NCI-H526 (cell line): ENCODE measurements around the gene EXOSC5.
A peak's percentile ranks its signal among the peaks of the same experiment; 100 is the strongest.
"Not testable (repeated sequence)": the region's sequence is repeated elsewhere in the genome, so short reads cannot be mapped to it uniquely, and the experiment has no call there.

Source experiments
- DNase-seq, 2 experiments: peaks; one replicate each; lab custom pipeline; 2025; lab: John Stamatoyannopoulos, UW

Gene EXOSC5

DNA sequence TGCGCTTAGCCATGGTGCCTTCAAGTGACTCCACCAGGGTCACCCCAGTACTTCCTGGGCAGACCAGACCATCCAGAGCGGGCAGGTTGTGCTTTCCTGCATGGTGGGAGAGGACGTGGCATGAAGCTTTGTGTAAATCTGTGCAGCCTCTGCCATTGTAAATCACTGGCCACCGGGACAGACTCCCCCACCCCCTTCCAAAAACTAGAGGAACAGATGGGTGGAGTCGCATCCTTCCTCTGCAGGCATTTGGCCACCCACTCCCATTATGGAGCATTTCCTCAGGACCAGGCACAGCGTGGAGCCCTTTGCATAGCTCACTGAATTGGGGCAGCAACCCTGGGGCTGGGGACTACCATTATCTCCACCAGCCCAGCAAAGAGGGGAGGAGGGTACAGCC, 8.6 kb upstream of the EXOSC5 start:
- no peak for DNase-seq

DNA sequence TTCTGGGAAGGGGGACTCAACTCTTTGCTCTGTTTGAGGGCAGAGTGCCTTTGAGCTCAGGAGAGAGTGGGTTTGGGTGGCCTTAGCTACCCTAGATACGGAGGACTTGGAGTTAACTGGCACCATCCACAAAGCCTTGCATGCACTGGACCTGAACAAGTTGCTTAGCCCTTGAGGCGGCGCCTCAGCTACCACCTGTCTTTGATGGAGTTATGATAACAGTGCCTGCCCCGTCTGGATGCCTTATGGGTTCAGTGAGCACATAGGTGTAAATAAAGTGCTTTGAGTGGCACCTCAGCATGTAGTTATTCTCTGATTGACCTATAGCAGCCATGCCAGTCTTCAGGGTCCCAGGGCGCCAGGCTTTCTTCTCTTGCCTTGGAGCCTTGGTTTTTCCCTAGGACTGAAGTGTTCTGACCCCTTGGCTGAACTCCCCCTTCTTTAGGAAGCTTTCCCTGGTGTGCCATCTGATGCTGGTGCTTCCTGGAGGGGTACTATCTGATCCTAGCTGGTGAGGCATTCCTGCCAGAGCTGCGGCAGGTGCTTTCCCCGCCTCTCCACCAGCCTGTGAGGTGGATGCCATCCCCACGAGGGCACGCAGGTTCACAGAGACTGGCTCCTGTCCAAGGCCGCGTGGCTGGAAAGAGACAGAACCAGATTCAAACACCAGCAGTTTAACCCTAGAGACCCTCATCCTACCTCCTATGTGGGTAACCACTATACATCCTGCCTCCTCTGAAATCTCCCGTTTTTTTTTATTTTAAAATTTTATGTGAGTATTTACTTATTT, 6.2 kb upstream of the EXOSC5 start:
- no peak for DNase-seq

DNA sequence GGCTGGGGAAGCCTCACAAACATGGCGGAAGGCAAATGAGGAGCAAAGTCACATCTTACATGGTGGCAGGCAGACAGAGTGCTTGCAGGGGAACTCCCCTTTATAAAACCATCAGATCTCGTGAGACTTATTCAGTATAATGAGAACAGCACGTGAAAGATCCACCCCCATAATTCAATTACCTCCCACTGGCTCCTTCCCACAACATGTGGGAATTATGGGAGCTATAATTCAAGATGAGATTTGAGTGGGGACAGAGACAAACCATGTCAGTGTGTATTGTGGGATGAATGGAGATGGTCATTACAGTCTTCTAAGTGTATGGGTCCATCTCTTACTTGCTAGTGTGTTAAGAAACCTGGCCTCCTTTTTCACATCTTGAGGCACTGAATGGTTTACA, 4.9 kb upstream of the EXOSC5 start:
- no peak for DNase-seq

DNA sequence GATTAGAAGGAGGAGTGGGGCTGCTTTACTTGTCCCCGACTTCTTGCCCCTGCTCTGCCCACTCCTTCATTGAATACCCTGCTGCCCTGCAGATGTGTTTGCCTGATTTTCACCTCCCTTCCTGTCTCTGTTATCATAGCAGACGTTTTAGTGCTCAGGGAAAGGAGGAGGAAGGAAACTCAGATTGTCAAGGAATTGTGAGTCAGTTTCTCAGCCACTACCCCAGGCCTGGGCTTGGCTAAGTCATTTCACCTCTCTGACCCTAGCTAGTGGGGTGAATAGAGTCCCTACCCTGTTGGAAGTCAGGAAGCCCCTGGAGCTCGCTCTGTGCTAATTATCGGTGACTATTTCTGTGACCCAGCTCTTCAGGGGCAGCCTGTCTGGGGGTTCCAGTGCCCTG, 4.3 kb upstream of the EXOSC5 start:
- DNase-seq, result no peak

DNA sequence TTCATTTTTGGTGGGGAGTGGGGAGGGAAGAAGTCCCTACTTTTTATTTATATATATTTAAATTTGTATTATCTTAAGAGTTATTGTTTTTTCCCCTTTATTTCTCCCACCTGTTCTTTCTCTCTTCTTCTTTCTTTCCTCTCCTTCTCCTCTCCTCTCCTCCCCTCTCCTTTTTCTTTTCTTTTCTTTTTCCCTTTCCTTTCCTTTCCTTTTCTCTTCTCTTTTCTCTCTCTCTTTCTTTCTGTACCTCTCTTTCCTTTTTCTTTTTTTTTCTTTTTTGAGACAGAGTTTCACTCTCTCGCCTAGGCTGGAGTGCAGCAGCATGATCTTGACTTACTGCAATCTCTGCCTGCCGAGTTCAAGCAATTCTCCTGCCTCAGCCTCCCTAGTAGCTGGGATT, 2.4 kb upstream of the EXOSC5 start:
- no peak for DNase-seq

DNA sequence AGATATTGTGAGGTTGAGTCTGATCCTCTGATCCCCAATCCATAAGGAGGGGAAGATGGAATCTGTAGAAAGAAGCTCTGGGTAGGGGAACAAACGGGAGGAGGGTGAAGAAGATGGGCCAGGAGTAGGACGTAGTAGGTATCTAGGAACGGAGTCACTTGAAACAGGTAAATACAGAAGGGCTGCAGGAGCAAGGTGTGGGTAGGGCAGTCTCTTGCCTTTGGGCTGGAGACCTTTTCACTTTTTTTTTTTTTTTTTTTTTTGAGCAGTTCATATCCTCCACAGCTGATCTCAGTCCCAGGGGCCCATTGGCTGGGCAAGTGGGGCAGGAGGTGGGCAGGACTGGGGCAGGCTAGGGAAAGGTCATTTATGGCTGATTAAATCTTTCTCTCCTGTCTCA, 1.9 kb upstream of the EXOSC5 start:
- no peak for DNase-seq

DNA sequence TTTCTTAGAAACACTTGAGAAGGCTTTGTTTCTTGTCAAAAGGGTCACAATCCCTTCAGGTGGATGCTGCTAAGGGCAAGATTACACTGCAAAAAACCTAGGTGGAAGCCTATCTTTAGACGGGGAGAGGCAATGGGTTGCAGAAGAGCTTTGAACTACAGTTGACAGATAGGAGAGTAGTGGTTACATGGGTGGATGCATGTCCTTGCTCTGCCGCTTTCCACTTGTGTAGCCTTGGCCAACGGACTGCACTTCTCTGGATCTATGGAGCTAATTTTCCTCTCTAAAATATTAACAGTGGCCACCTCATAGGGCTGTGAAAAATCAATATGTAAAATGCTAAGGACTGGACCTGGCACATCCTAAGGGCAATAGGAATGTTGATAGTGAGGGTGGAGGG, 1.4 kb upstream of the EXOSC5 start:
- no peak for DNase-seq

DNA sequence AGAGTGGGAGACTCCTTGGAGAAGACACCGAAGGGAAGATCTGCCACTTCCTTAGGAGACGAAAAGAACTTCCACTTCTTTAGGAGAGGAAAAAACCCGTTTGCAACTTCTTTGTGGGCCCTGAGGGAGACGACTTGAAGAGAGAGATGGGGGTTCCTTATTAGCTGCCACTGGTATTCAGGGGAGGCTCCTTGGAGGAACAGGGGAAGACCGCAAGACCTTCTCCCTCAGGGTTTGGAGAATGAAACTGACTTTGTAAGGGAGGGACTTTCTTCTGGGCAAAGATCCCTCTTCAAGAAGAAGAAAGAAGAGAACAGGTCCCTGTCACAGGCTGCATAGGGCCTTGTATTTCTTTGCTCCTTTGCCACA, 875 bp upstream of the EXOSC5 start:
- DNase-seq, result peak in 1 of 2 experiments; percentile 26

DNA sequence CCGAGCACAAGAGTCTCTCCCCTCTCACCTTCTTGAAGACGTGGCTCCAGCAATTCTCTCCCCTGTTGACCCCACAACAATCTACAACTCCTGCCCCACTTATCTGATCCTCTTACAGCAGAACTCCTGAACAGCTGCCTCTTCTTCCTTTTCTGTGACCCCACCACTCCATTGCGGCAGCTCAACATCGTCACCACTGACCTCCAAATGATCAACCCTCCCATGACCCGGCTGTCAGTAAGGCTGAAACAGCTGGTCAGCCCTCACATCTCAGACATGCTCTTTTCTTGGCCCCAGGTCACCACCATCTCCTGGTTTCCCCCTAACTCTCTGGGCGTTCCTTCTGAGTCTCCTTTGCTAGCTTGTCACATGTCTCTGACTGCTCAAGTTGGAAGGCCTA, 1.8 kb downstream of the EXOSC5 start:
- no peak for DNase-seq

DNA sequence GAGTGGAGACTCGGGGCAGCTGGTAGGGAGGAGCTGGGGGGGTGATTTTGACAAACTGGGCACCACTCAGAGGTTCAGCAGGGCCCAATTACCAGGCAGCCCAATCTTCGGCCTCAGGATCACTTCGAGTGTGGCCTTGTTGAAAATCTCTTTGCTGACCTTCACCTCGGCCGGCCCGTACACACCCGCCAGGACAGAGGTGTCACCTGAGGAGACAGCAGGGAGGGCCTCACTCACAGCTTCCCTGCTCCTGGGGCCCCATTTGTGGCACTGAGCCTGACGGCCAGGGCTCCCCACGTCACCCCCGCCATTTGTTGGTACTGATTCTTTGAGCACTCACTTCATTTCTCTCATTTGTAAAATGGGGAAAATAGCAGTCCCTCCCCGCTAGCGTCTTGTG, 4.4 kb downstream of the EXOSC5 start:
- DNase-seq, result no peak

DNA sequence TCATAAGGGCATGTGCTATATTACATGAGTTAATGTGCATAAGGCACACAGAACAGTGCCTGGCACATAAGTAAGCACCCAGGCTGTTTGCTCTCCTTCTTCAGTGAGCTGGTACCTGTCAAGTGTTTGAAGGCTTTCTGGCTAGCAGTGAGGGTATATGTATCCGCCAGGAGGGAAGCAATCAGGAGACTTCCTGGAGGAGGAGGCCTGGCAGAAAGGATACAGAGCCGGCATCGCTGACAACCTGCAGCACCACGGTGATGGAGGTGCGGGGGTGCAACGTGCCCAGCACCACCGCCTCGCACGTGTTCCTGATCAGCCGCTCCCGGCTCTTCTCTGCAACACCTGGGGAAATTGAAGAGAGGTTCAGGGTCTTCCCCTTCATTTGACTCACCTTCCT, 5.5 kb downstream of the EXOSC5 start:
- no peak for DNase-seq

DNA sequence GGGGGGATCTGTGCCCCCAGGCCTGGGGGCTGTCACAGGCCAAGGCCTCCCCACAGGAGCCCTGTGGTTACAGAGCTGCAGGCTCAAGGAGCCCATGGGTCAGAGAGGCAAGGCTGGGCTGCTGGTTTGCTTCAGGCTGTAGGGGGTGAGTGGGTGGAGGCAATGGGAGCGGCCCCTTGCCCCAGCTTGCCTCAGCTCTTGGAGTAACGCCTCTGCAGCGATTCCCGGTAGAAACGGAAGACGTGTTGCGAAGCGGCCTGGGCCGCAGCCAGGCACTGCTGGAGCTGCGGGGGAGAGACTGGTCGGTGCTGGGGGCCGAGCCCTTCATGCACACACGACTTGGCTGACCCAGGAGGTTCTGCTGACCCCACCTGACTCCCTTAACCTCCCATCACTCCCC, 10.7 kb downstream of the EXOSC5 start:
- no peak for DNase-seq

DNA sequence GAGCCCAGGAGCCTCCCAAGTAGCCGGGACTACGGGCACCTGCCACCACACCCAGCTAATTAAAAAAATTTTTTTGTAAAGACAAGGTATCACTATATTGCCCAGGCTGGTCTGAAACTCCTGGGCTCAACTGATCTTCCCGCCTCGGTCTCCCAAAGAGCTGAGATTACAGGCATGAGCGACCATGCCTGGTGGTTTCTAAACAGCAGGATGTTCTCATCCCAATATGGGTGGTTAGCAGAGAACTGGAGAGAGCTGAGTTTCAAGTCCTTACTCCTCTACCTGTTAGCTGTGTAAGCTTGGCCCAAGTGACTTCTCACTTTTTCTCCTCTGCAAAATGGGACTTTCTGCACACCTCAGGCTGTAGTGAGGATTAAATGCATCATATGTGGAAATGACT, 12.8 kb downstream of the EXOSC5 start:
- DNase-seq, result no peak

DNA sequence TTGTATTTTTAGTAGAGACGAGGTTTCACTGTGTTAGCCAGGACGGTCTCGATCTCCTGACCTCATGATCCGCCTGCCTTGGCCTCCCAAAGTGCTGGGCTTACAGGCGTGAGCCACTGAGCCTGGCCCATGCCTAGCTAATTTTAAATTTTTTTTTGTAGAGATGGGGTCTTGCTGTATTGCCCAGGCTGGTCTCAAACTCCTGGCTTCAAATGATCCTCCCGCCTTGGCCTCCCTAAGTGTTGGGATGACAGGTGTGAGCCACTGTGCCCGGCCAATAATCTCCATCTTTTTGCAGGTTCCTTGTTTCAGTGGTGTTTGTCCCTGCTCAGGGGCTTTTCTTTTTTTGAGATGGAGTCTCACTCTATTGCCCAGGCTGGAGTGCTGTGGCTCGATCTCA, 15.6 kb downstream of the EXOSC5 start:
- not testable (repeated sequence) for DNase-seq

DNA sequence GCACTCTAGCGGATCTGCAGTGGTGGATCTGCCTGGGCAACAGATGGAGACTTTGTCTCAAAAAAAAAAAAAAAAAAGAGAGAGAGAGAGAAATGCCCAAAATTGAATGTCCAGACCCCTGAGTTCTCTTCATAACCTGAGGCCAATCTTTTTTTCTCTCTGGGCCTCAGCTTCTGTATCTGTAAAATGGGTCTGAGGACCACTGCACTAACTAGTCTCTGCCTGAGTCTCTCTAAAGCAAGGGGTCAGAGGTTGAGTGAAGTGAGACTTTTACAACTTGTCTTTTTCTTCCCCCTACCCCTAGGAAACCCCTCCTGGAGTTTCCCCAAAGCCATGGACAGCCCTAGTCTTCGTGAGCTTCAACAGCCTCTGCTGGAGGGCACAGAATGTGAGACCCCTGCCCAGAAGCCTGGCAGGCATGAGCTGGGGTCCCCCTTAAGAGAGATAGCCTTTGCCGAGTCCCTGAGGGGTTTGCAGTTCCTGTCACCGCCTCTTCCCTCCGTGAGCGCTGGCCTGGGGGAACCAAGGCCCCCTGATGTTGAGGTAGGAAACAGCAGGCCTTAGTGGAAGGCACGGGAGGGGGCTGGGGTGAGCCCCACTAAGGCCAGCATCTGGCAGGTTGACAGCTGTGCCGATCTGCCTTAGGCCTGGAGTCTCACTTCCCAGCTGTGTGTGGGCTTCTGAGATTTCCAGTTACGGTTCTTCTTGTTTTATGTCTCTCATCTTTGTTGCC, 19.0 kb downstream of the EXOSC5 start:
- DNase-seq, result peak in 1 of 2 experiments; percentile 22

DNA sequence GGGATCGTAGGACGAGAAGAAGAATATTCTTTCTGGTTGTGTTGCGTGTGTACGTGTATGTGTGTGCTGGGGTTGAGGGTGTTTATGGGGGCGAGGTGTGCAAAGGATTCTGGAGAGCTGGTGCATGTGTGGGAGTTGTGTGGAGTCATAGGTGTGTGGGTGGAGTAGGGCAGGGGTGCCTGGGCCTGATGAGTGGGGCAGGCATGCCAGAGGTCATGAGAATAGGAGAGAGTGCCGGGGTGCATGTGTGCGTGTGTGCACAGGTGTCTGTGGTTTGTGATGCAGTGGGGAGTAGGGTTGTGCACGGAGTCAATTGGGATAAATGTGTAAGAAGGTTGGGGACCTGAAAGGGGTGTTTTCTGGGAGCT, 20.2 kb downstream of the EXOSC5 start:
- DNase-seq, result no peak

DNA sequence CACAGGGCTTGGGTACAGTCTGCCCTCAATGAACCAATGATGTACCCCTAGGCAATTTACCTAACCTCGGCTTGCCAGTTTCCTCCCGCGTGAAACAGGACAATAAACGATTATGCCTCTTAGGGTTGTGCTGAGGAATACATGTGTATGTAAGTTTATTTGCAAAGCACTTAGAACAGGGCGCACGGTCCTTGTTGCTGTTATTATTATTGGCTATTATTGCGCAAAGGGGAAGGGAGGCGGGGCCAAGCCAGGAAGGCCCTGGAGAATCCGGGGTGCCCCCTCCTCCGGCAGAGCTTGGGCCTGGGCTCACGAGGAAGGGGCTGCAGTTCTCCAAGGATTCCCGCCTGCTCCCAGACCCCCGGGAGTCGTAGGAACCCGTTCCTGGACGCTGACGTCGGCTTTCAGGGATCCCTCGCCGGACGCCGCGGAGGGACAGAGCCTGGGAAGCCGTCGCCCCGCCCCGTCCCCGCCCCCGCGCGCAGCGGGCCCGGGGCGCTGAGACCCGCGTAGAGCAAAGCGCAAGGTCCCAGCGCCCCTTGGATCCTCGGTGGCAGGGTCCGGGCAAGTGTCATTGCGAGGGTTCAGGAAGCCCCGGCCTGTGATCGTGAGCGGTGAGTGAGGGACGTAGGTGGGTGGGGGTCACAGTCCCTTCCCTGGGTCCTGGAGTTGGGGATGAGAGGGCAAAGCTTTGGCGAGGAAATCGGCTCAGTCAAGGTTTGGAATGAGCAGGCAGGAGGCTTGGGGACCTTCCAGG, 20.7 kb downstream of the EXOSC5 start, which contains the start of gene TMEM91:
TMEM91 (plus strand) TSS at position 293 of the 757 bp plus-strand sequence. CDS start 1,777 bp downstream, outside the sequence.
- peak; percentile 20 to 55 for DNase-seq

DNA sequence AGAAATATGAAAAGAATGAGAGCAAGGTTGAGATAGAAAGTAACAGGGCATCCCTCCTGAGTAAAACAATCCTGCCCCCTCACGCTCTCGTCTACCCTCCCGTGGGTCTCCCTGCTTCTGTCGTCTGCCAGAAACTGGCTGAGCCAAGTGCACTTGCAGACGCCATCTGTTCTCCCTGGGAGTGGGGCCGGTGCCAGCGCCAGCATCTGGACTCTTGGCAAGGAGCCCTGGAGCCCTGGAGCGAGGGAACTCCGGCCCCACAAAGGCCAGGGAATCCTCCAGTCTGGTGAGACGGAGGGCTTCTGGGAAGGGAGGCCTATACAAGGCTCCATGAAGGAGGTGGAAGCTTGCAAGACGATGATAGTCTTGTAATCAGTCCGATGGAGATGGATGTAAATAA, 23.2 kb downstream of the EXOSC5 start:
- DNase-seq, result no peak

DNA sequence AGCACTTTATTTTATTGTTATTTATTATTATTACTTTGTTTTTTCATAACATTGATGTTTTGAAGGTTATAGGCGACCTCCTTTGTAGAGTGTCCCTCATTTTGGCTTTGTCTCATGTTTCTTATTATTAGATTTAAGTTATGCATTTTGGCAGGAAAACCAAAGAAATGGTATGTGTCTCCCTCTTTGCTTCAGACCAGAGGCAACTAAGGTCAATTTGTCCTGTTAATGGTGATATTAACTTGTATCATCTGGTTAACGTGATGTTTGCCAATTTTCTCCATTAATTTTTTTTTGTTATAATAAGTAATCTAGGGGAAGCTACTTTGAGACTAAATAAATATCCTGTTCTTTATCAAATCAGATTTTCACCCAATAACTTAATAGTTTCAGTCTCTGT, 24.7 kb downstream of the EXOSC5 start:
- no peak for DNase-seq

DNA sequence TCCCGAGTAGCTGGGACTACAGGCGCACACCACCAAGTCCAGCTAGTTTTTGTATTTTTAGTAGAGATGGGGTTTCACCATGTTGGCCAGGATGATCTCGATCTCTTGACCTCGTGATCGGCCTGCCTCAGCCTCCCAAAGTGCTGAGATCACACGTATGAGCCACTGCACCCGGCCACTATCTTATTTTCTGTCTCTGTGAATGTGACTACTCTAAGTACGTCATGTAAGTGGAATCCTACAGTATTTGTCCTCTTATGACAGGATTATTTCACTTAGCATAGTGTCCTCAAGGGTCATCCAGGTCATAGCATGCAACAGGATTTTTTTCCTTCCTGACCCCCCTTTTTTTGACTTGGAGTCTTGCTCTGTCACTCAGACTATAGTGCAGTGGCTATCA, 25.6 kb downstream of the EXOSC5 start:
- no peak for DNase-seq

DNA sequence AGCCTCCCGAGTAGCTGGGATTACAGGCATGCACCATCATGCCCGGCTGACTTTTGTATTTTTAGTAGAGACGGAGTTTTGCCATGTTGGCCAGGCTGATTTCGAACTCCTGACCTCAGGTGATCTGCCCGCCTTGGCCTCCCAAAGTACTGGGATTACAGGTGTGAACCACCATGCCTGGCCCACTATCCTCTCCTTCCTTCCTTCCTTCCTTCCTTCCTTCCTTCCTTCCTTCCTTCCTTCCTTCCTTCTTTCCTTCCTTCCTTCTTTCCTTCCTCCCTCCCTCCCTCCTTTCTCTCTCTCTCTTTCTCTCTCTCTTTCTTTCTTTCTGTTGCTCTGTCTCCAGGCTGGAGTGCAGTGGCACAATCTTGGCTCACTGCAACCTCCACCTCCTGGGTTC, 26.0 kb downstream of the EXOSC5 start:
- not testable (repeated sequence) for DNase-seq

DNA sequence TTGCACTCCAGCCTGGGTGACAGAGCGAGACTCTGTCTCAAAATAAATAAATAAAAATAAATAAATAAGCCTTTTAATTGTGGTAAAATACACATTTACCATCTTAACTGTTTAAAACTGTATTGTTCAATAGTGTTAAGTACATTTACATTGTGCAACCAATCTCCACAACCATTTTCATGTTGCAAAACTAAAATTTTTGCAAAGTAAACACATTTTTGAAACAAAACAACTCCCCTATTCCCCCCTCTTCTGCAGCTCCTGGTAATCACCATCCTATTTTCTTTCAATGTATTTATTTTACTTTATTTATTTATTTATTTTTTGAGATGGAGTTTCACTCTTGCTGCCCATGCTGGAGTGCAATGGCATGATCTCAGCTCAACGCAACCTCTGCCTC, 27.4 kb downstream of the EXOSC5 start:
- no peak for DNase-seq

DNA sequence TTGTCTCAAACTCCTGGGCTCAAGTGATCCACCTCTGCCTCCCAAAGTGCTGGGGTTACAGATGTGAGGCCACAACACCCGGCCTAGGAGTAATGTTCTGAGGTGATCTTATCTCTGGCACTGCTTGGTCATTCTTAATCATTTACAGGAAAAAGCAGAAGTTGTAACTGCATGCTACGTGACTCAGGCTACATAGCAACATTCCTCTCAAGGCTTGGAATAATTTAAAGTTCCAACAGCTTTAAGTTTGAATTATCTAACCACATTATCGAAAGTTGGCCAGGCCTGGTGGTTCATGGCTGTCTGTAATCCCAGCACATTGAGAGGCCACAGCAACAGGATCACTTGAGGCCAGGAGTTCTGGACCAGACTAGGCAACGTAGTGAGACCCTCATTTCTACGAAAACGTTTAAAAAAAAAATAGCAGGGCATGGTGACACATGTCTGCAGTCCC, 29.3 kb downstream of the EXOSC5 start:
- DNase-seq, result no peak
